Measurements from ENCODE around the gene DOK6. TPM values are rescaled to one million over a fixed set of nuclear protein-coding genes. Genes with fewer than 3 reads are reported as not detected.

Gene DOK6
- total RNA-seq, 1 experiment from 2014 or later = 4.1 TPM

GRCh38 chr18:69786427-69786826, 385.7 kb downstream of the DOK6 start:
- ATAC-seq (no peak), DNase-seq (ENCODE audit: low spot score) (no peak)
- Mint-ChIP-seq H3K27ac (no peak overlapping the region), H3K4me1 (peaks cover 3% of the 10 kb centered on the region), H3K36me3 (no peaks in the 10 kb centered on the region), H3K27me3 (ENCODE audit: low read depth) (no peaks in the 10 kb centered on the region), H3K4me3 (no peak overlapping the region), H3K9me3 (peaks cover 3% of the 10 kb centered on the region; the same call in 1 of the 2 replicates)
- POLR2A ChIA-PET = no interaction called here
- TF ChIP-seq AFF4 (CRISPR knock-in tag; IDR thresholded peaks at IDR 0.05; ENCODE audit: borderline replicate concordance) (no peak), JUN (CRISPR knock-in tag; IDR thresholded peaks at IDR 0.05) (no peak), ATF2 (CRISPR knock-in tag; IDR thresholded peaks at IDR 0.05; ENCODE audit: borderline replicate concordance, low read depth) (no peak), ZNF671 (CRISPR knock-in tag; IDR thresholded peaks at IDR 0.05) (no peak), IRF1 (CRISPR knock-in tag; IDR thresholded peaks at IDR 0.05) (no peak)
- CTCF ChIA-PET = no interaction called here

- H3K9me3 Mint-ChIP-seq = no peaks in the 10 kb centered on the region
- no peaks in the 10 kb centered on the region for H3K36me3 Mint-ChIP-seq
- DNase-seq (ENCODE audit: low spot score) (no peak), ATAC-seq (no peak)
- H3K27ac Mint-ChIP-seq = no peak overlapping the region
- H3K4me3 Mint-ChIP-seq = no peak overlapping the region
- no peaks in the 10 kb centered on the region for H3K27me3 Mint-ChIP-seq (ENCODE audit: low read depth)
- TF ChIP-seq ETV6 (CRISPR knock-in tag; IDR thresholded peaks at IDR 0.05) (no peak), STAT6 (CRISPR knock-in tag; conservative IDR thresholded peaks at IDR 0.05; ENCODE audit: low read depth) (no peak), TEAD4 (CRISPR knock-in tag; IDR thresholded peaks at IDR 0.05) (no peak), PRRX2 (CRISPR knock-in tag; IDR thresholded peaks at IDR 0.05) (no peak), FOXP4 (CRISPR knock-in tag; IDR thresholded peaks at IDR 0.05) (no peak), ZNF281 (CRISPR knock-in tag; IDR thresholded peaks at IDR 0.05) (no peak), CBFB (CRISPR knock-in tag; IDR thresholded peaks at IDR 0.05; ENCODE audit: low read depth) (no peak), ARID4B (CRISPR knock-in tag; IDR thresholded peaks at IDR 0.05; ENCODE audit: borderline replicate concordance) (no peak)
- peaks cover 3% of the 10 kb centered on the region for H3K4me1 Mint-ChIP-seq
- ChIA-PET CTCF (no interaction called here), POLR2A (no interaction called here)
Observed at GRCh38 chr18:69787825-69788547, 387.3 kb downstream of the DOK6 start.

All from WTC11 (cell line).